T-helper 17 cell (primary cell): Measurements from ENCODE around the gene YAP1. TPM values are rescaled to one million over a fixed set of nuclear protein-coding genes. Genes with fewer than 3 reads are reported as not detected.
"Not testable (repeated sequence)": the region's sequence is repeated elsewhere in the genome, so short reads cannot be mapped to it uniquely, and the experiment has no call there.

Experiments
- ATAC-seq: fragments of 150-1000 bp; cut with Tn5 transposase; 2 replicates; pipeline ENCODE4 v1.10.0; 2021; ENCODE audit warnings: mild to moderate bottlenecking, moderate library complexity
- DNase-seq, 3 donors: peaks; one replicate each; pipeline versions ENCODE4 v3.0.0 to v3.0.0-alpha.2; 2020 to 2021
- H3K9me3 ChIP-seq: one replicate; pipeline ENCODE4 v1.7.0; 2013; ENCODE audit warnings: low read length, mild to moderate bottlenecking; ENCODE audit not compliant: control insufficient read depth, poor library complexity, severe bottlenecking
- H3K27ac Mint-ChIP-seq: one replicate; pipeline ENCODE4 v1.8.0; 2022; ENCODE audit warnings: mild to moderate bottlenecking, moderate library complexity, mixed read lengths
- H3K27me3 Mint-ChIP-seq: one replicate; pipeline ENCODE4 v1.8.0; 2022; ENCODE audit warnings: mixed read lengths
- H3K36me3 Mint-ChIP-seq: one replicate; pipeline ENCODE4 v1.8.0; 2022; ENCODE audit warnings: low read depth, mixed read lengths
- H3K4me1 Mint-ChIP-seq: one replicate; pipeline ENCODE4 v1.8.0; 2022; ENCODE audit warnings: mild to moderate bottlenecking, mixed read lengths
- H3K4me3 Mint-ChIP-seq: one replicate; pipeline ENCODE4 v1.8.0; 2022; ENCODE audit warnings: mild to moderate bottlenecking, moderate library complexity, mixed read lengths
- total RNA-seq, 4 donors: library from RNA in 2 of 4; stranded (reverse) in 2 of 4; gene quantifications; one replicate each; pipeline ENCODE4 v1.2.3 and lab custom pipeline; 2022 to 2026

YAP1 gene
- total RNA-seq, 2 donors from 2014 or later, result 0.20 TPM; not detected in 1

DNA sequence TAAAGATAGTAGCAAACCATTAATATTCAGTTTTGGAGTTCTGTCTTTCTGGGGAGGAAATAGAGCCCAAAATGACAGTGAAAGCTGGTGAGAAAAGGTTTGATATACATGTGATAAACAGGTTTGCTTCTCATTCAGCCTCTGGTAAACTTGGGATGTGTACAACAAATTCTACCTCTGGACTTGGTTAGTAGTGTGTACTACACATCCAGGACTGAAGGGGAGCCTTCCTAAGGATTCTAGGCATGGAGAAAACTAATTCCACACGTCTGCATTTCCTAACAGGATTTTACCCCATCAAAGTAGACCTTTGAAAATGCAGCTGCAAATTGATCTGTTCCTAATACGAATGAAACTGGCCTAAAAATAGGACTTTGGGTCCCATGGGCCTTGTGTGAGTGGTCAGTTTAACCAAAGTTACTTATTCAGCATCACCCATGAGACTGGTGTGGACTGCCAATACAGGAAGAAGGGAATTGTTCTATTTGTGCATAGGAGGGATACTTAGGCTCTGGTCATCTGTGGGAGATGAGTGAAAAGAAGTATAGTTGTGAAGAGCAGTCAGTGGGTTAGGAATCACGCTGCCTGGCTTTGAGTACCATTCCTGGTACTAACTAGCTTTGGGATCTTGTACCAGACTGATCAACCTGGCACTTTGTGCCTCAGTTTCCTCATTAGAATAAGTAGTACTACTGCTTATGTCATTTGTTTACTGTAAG lies 74.2 kb downstream of the YAP1 start:
- Mint-ChIP-seq H3K36me3 (no peaks in the 10 kb centered on the region), H3K27me3 (peaks cover 15% of the 10 kb centered on the region), H3K27ac (no peak overlapping the region), H3K4me3 (no peak overlapping the region), H3K4me1 (peaks cover 2% of the 10 kb centered on the region)
- H3K9me3 ChIP-seq, result no peaks in the 10 kb centered on the region
- ATAC-seq (no peak), DNase-seq (no peak)

DNA sequence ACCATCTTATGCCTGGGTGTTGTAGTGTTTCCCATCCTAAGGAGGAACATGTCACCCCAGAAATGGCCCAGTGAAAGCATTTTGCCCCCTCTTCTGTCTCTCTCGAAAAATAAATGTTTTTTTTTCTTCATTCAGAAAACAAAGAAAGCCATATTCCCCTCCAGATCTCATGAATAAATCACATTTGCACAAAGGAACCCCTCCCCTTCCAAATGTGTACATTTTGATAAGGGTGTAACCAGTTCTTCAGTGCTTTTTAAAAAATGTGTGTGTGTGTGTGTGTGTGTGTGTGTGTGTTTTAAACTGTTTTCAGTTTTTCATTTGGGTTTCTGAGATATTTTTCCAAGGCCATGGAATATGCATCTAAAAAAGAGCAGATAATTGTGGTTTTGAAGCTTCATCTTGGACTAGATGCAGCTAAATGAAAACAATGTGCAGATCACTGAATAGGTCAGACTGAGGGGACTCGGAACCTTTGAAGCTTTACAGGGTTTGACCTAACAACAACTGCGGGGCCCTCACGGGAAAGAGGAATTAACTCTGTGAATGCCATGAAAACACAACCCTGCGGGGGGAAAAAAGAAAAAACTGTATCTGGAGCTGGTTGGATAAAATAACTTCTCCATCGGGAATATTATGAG lies 76.4 kb downstream of the YAP1 start:
- no peaks in the 10 kb centered on the region for H3K36me3 Mint-ChIP-seq
- H3K4me1 Mint-ChIP-seq, result peaks cover 2% of the 10 kb centered on the region
- H3K27ac Mint-ChIP-seq, result no peak overlapping the region
- ATAC-seq, result no peak
- DNase-seq, result no peak
- H3K27me3 Mint-ChIP-seq, result peaks cover 20% of the 10 kb centered on the region
- H3K4me3 Mint-ChIP-seq, result no peak overlapping the region
- no peaks in the 10 kb centered on the region for H3K9me3 ChIP-seq

- H3K9me3 ChIP-seq, result no peaks in the 10 kb centered on the region
- H3K4me1 Mint-ChIP-seq, result no peaks in the 10 kb centered on the region
- no peak overlapping the region for H3K4me3 Mint-ChIP-seq
- DNase-seq (no peak), ATAC-seq (no peak)
- no peaks in the 10 kb centered on the region for H3K36me3 Mint-ChIP-seq
- no peak overlapping the region for H3K27ac Mint-ChIP-seq
- H3K27me3 Mint-ChIP-seq, result peaks cover 29% of the 10 kb centered on the region
These were observed 77.3 kb downstream of the YAP1 start for GRCh38 chr11:102187416-102188151.

DNA sequence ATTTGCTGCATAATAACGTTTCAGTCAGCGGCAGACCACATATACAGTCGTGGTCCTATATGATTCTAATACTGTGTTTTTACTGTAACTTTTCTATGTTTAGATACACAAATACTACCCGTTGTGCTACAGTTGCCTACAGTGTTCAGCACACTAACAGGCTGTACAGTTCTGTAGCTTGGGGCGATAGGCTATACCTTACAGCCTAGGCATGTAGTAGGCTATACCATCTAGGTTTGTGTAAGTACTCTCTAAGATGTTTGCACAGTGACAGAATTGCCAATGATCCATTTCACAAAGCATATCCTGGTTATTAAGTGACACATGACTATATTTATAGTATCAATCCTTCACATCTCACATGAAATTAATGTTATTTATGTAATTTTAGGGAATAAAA lies 78.2 kb downstream of the YAP1 start:
- Mint-ChIP-seq H3K4me1 (no peaks in the 10 kb centered on the region), H3K4me3 (no peak overlapping the region), H3K27ac (no peak overlapping the region), H3K27me3 (peaks cover 30% of the 10 kb centered on the region), H3K36me3 (no peaks in the 10 kb centered on the region)
- no peaks in the 10 kb centered on the region for H3K9me3 ChIP-seq
- no peak for ATAC-seq
- no peak for DNase-seq

DNA sequence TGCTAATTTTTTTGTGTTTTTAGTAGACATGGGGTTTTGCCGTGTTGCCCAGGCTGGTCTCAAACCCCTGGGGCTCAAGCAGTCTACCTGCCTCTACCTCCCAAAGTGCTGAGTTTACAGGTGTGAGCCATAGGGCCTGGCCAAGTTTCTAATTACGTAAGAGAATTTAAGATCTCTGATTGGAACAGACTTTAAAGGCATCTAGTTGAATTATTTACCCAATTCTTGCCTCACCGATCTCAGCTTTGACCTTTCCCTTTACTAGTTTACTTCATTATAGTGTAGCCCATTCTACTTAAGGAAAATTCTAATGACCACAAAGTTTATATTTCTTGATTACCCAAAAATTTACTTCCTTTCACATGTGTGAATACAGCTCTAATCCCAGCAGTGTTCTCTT lies 81.6 kb downstream of the YAP1 start:
- no peak overlapping the region for H3K4me3 Mint-ChIP-seq
- no peak for ATAC-seq
- no peak overlapping the region for H3K27ac Mint-ChIP-seq

DNA sequence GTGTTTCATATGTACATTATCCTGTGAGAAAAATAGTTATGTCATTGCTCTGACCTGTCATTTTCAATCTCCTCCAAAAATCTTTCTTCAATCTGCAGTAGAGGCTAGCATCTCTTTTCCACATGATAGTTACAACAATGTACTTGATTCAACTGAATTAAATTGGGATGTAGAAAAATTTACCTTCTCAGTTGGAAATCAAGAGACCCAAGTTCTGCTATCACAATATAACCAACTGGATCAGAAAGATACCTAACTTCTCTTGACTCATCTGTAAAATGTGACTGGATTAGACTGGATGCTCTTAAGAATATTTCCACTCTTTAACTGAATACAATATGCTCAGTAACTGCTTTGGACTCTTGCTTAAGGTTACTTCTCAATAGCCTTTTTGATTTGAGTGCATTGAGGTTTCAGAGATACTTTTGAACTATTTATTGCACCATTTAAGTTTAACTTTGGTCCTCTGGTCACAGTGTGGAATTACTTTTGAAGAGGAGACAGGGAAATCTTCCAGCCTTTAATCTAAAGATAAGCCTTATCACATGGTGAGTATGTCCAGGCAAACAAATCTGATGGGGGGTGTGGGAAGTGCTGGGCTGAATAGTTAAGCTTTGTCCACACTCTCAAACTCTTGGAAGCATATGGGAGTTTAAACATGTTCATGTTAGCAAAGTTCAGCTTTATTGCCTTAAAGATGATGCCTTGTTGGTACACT lies 82.3 kb downstream of the YAP1 start:
- H3K4me3 Mint-ChIP-seq, result no peak overlapping the region
- H3K27me3 Mint-ChIP-seq, result peaks cover 18% of the 10 kb centered on the region
- no peak overlapping the region for H3K27ac Mint-ChIP-seq
- no peaks in the 10 kb centered on the region for H3K36me3 Mint-ChIP-seq
- DNase-seq (no peak), ATAC-seq (no peak)
- no peaks in the 10 kb centered on the region for H3K9me3 ChIP-seq
- no peaks in the 10 kb centered on the region for H3K4me1 Mint-ChIP-seq

More for the DNA sequence above, 81.6 kb downstream of the YAP1 start:
- no peaks in the 10 kb centered on the region for H3K36me3 Mint-ChIP-seq
- H3K4me1 Mint-ChIP-seq, result no peaks in the 10 kb centered on the region
- no peaks in the 10 kb centered on the region for H3K9me3 ChIP-seq
- H3K27me3 Mint-ChIP-seq, result peaks cover 25% of the 10 kb centered on the region
- DNase-seq, result no peak

DNA sequence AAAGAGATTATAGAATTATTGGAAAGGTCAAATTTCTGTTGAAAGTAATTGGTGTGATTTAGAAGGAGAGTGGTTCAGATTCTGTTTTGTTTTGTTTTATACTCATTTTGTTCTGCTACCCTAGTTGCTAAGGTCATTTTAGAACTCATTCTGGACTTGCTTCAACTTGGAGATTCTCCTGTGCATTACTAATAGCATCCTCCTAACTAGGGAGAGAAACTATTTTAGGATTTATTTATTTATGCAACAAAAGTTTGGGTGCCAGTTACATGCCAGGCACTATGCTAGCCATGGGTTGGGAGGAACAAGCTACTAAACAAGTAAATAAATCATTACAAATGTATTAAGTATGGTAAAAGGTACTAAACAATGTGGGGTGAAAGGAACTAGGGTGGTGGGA lies 84.0 kb downstream of the YAP1 start:
- Mint-ChIP-seq H3K4me1 (no peaks in the 10 kb centered on the region), H3K27ac (no peak overlapping the region)
- ATAC-seq, result no peak

GRCh38 chr11:102194990-102195389 lies 84.7 kb downstream of the YAP1 start:
- Mint-ChIP-seq H3K4me1 (no peaks in the 10 kb centered on the region), H3K4me3 (no peak overlapping the region), H3K27ac (no peak overlapping the region), H3K27me3 (peaks cover 33% of the 10 kb centered on the region), H3K36me3 (no peaks in the 10 kb centered on the region)
- H3K9me3 ChIP-seq, result no peaks in the 10 kb centered on the region
- DNase-seq (no peak), ATAC-seq (no peak)

More for the DNA sequence above, 84.0 kb downstream of the YAP1 start:
- no peak overlapping the region for H3K4me3 Mint-ChIP-seq
- no peaks in the 10 kb centered on the region for H3K9me3 ChIP-seq
- no peaks in the 10 kb centered on the region for H3K36me3 Mint-ChIP-seq
- DNase-seq, result no peak
- peaks cover 30% of the 10 kb centered on the region for H3K27me3 Mint-ChIP-seq

GRCh38 chr11:102196351-102196750 lies 86.1 kb downstream of the YAP1 start:
- no peak for ATAC-seq
- Mint-ChIP-seq H3K36me3 (no peaks in the 10 kb centered on the region), H3K4me3 (no peak overlapping the region), H3K27ac (no peak overlapping the region), H3K27me3 (peaks cover 40% of the 10 kb centered on the region), H3K4me1 (no peaks in the 10 kb centered on the region)
- no peaks in the 10 kb centered on the region for H3K9me3 ChIP-seq
- DNase-seq, result no peak

GRCh38 chr11:102196816-102197215 lies 86.6 kb downstream of the YAP1 start:
- peaks cover 36% of the 10 kb centered on the region for H3K27me3 Mint-ChIP-seq
- no peak overlapping the region for H3K4me3 Mint-ChIP-seq
- ATAC-seq, result no peak
- no peak for DNase-seq
- no peaks in the 10 kb centered on the region for H3K9me3 ChIP-seq
- no peak overlapping the region for H3K27ac Mint-ChIP-seq
- H3K4me1 Mint-ChIP-seq, result no peaks in the 10 kb centered on the region
- H3K36me3 Mint-ChIP-seq, result no peaks in the 10 kb centered on the region

GRCh38 chr11:102197670-102198139 lies 87.5 kb downstream of the YAP1 start:
- Mint-ChIP-seq H3K36me3 (no peaks in the 10 kb centered on the region), H3K27ac (no peak overlapping the region), H3K27me3 (peaks cover 30% of the 10 kb centered on the region), H3K4me1 (no peaks in the 10 kb centered on the region), H3K4me3 (no peak overlapping the region)
- ATAC-seq, result no peak
- no peak for DNase-seq
- no peaks in the 10 kb centered on the region for H3K9me3 ChIP-seq

GRCh38 chr11:102199673-102200072 lies 89.4 kb downstream of the YAP1 start:
- Mint-ChIP-seq H3K4me1 (no peaks in the 10 kb centered on the region), H3K4me3 (no peak overlapping the region), H3K27me3 (peaks cover 41% of the 10 kb centered on the region), H3K27ac (no peak overlapping the region), H3K36me3 (no peaks in the 10 kb centered on the region)
- ATAC-seq, result no peak
- H3K9me3 ChIP-seq, result no peaks in the 10 kb centered on the region
- DNase-seq, result no peak

- H3K27me3 Mint-ChIP-seq, result peaks cover 41% of the 10 kb centered on the region
- not testable (repeated sequence) for H3K4me1 Mint-ChIP-seq, H3K9me3 ChIP-seq, DNase-seq, ATAC-seq, H3K36me3 Mint-ChIP-seq, H3K4me3 Mint-ChIP-seq, H3K27ac Mint-ChIP-seq
These were observed 90.1 kb downstream of the YAP1 start for GRCh38 chr11:102200325-102200724.
